Endothelial cell of umbilical vein (primary cell): ENCODE measurements around the gene PLXNB1.

Source experiments
- CTCF ChIP-seq, 2 donors: IDR thresholded peaks; 1 replicate in 1 of 2; 2 replicates in 1 of 2; pipeline ENCODE4 v1.5.1; 2011; ENCODE audit warnings: low read length in 2 of 2, mild to moderate bottlenecking in 2 of 2, moderate library complexity in 2 of 2, control low read depth in 1 of 2, inconsistent platforms in 1 of 2, low read depth in 1 of 2; ENCODE audit not compliant: insufficient read depth in 1 of 2; ENCODE audit errors: extremely low read depth in 1 of 2
- POLR2A ChIP-seq: IDR thresholded peaks from 2 replicates; pipeline ENCODE4 v1.6.1; 2012; ENCODE audit warnings: low read depth, mild to moderate bottlenecking, control low read depth, low read length

- TF ChIP-seq CTCF (IDR thresholded peaks at IDR 0.05; ENCODE audit: extremely low read depth in 1 of 2, insufficient read depth in 1 of 2, low read depth in 1 of 2, low read length in 2 of 2) (no peak), POLR2A (no peak)
Measured at GRCh38 chr3:48416546-48416945, 13.3 kb downstream of the PLXNB1 start.
